NCI-H748 treated with DMSO at 0.1 percent for 48 hours (cell line): ENCODE measurements around the gene PPFIA4.

Source experiments
- DNase-seq: peaks from one replicate; lab custom pipeline; 2025; lab: John Stamatoyannopoulos, UW

PPFIA4 gene

GRCh38 chr1:203082571-203083462 is 56.5 kb downstream of the PPFIA4 start:
- no peak for DNase-seq

GRCh38 chr1:203083463-203083921 is 57.2 kb downstream of the PPFIA4 start:
- DNase-seq, result no peak

GRCh38 chr1:203084588-203085527 is 58.6 kb downstream of the PPFIA4 start:
- DNase-seq, result no peak

- DNase-seq, result no peak
These were observed 59.5 kb downstream of the PPFIA4 start, which contains the start of gene MYOG for GRCh38 chr1:203085528-203086406. TSS of gene MYOG (minus strand) at chr1:203086012. CDS start at chr1:203085961, 51 bp downstream.

GRCh38 chr1:203086992-203087763 is 60.9 kb downstream of the PPFIA4 start:
- DNase-seq, result no peak

GRCh38 chr1:203088441-203088840 is 62.1 kb downstream of the PPFIA4 start:
- no peak for DNase-seq

GRCh38 chr1:203089001-203089650 is 62.8 kb downstream of the PPFIA4 start:
- no peak for DNase-seq

GRCh38 chr1:203089651-203090045 is 63.4 kb downstream of the PPFIA4 start:
- no peak for DNase-seq

GRCh38 chr1:203090421-203091198 is 64.3 kb downstream of the PPFIA4 start:
- DNase-seq, result no peak

- DNase-seq, result no peak
These were observed 64.8 kb downstream of the PPFIA4 start for GRCh38 chr1:203091199-203091477.

- DNase-seq, result no peak
These were observed 65.6 kb downstream of the PPFIA4 start for GRCh38 chr1:203091761-203092330.

- DNase-seq, result no peak
These were observed 67.6 kb downstream of the PPFIA4 start for GRCh38 chr1:203093754-203094410.

GRCh38 chr1:203095061-203095690 is 68.9 kb downstream of the PPFIA4 start:
- DNase-seq, result no peak

GRCh38 chr1:203096566-203096965 is 70.3 kb downstream of the PPFIA4 start:
- DNase-seq, result no peak

- no peak for DNase-seq
These were observed 70.7 kb downstream of the PPFIA4 start for GRCh38 chr1:203097001-203097400.

- DNase-seq, result no peak
These were observed 72.2 kb downstream of the PPFIA4 start for GRCh38 chr1:203098445-203098844.

GRCh38 chr1:203098914-203099520 is 72.7 kb downstream of the PPFIA4 start:
- DNase-seq, result no peak
